HCT116 (cell line): ENCODE data around the gene PSMC2. TPM values are rescaled to one million over a fixed set of nuclear protein-coding genes. Genes with fewer than 3 reads are reported as not detected.

Experiments used
- ATAC-seq: fragments of 200-7000 bp; cut with Tn5 transposase; 2 replicates; pipeline ENCODE4 v1.9.1; 2020; ENCODE audit warnings: mild to moderate bottlenecking, moderate library complexity
- BruUV-seq: library from RNA; stranded (reverse); fragments of 400-500 nt; replicated peaks from 2 replicates; lab custom pipeline; 2021; lab: Mats Ljungman, UMichigan
- CTCF ChIA-PET: fragments of 300-600 bp; sonication (Branson Sonifier 250); formaldehyde crosslinking; loops from one replicate; lab custom pipeline; 2021; ENCODE audit warnings: antibody characterized with exemption; lab: Charles Lee
- POLR2A ChIA-PET: fragments of 300-600, 350-600 bp; sonication (Branson Sonifier 250); formaldehyde crosslinking; loops from one replicate; lab custom pipeline; 2021; ENCODE audit warnings: antibody characterized with exemption; lab: Charles Lee
- RAD21 ChIA-PET, 2 experiments: fragments of 300-600 bp; sonication (Branson Sonifier 250); formaldehyde crosslinking; loops; one replicate each; lab custom pipeline; 2023; ENCODE audit warnings: low total read pairs in 2 of 2; ENCODE audit not compliant: uncharacterized antibody in 2 of 2, unreplicated experiment in 2 of 2, low non-redundant PET in 1 of 2; lab: Charles Lee
- DNase-seq: peaks from one replicate; pipeline ENCODE4 v3.0.0-alpha.2; 2010; ENCODE audit warnings: low read depth, low spot score
- H2AFZ ChIP-seq: fragments of 200-600 bp; shearing (Covaris generic), sonication (generic); 2 replicates; pipeline ENCODE4 v1.6.1; 2017; ENCODE audit warnings: low read depth, mixed run types, mixed read lengths, antibody characterized with exemption, low read length; ENCODE audit not compliant: poor library complexity, severe bottlenecking
- H3K27ac ChIP-seq: 2 replicates; pipeline ENCODE4 v1.5.1; 2012; ENCODE audit warnings: low read depth, low read length
- H3K27me3 ChIP-seq: fragments of 200-600 bp; sonication (generic); 2 replicates; pipeline ENCODE4 v1.6.1; 2016; ENCODE audit warnings: mixed run types, low read length, mixed read lengths; ENCODE audit not compliant: insufficient read depth
- H3K36me3 ChIP-seq, 2 experiments: fragments of 200-500 bp in 1 of 2; fragments of 200-600 bp in 1 of 2; sonication (Bioruptor generic) in 1 of 2; sonication (generic) in 1 of 2; 2 replicates each; pipeline versions ENCODE4 v1.5.1 to v1.6.1; 2014 to 2016; ENCODE audit warnings: low read length in 2 of 2, inconsistent platforms in 1 of 2, mixed read lengths in 1 of 2, mixed run types in 1 of 2; ENCODE audit not compliant: insufficient read depth in 2 of 2, control insufficient read depth in 1 of 2
- H3K4me1 ChIP-seq, 2 experiments: fragments of 200-600 bp in 1 of 2; sonication (generic) in 1 of 2; 2 replicates each; pipeline versions ENCODE4 v1.5.1 to v1.6.1; 2012 to 2017; ENCODE audit warnings: low read length in 2 of 2, inconsistent platforms in 1 of 2, mild to moderate bottlenecking in 1 of 2, mixed read lengths in 1 of 2, mixed run types in 1 of 2, moderate library complexity in 1 of 2; ENCODE audit not compliant: insufficient read depth in 2 of 2, control insufficient read depth in 1 of 2
- H3K4me2 ChIP-seq: fragments of 200-600 bp; sonication (generic); 2 replicates; pipeline ENCODE4 v1.6.1; 2017; ENCODE audit warnings: mixed run types, low read length, mixed read lengths
- H3K4me3 ChIP-seq, 2 experiments: fragments of 200-600 bp in 1 of 2; sonication (generic) in 1 of 2; replicated peaks in 1 of 2; 2 replicates each; pipeline ENCODE4 v1.5.1; 2011 to 2016; ENCODE audit warnings: low read length in 2 of 2, control low read depth in 1 of 2, low read depth in 1 of 2, mild to moderate bottlenecking in 1 of 2, mixed read lengths in 1 of 2, mixed run types in 1 of 2
- H3K79me2 ChIP-seq: fragments of 200-600 bp; sonication (generic); 2 replicates; pipeline ENCODE4 v1.6.1; 2017; ENCODE audit warnings: mild to moderate bottlenecking, mixed run types, low read length, moderate library complexity, mixed read lengths; ENCODE audit not compliant: insufficient read depth
- H3K9ac ChIP-seq: fragments of 200-600 bp; sonication (generic); 2 replicates; pipeline ENCODE4 v1.6.1; 2016; ENCODE audit warnings: low read length, mixed read lengths
- H3K9me2 ChIP-seq: fragments of 200-600 bp; sonication (generic), shearing (Covaris generic); 2 replicates; pipeline ENCODE4 v1.6.1; 2017; ENCODE audit warnings: mixed run types, mild to moderate bottlenecking, moderate library complexity; ENCODE audit not compliant: insufficient read depth
- H3K9me3 ChIP-seq, 2 experiments: fragments of 200-500 bp in 1 of 2; fragments of 200-600 bp in 1 of 2; sonication (Bioruptor generic) in 1 of 2; sonication (generic) in 1 of 2; 2 replicates each; pipeline ENCODE4 v1.6.1; 2014 to 2017; ENCODE audit warnings: low read length in 2 of 2, mixed read lengths in 2 of 2, inconsistent platforms in 1 of 2, low read depth in 1 of 2, mild to moderate bottlenecking in 1 of 2, mixed run types in 1 of 2, moderate library complexity in 1 of 2; ENCODE audit not compliant: control insufficient read depth in 1 of 2, insufficient read depth in 1 of 2
- H4K20me1 ChIP-seq: fragments of 200-600 bp; sonication (generic), shearing (Covaris generic); 2 replicates; pipeline ENCODE4 v1.6.1; 2017; ENCODE audit warnings: mixed run types, mild to moderate bottlenecking, moderate library complexity; ENCODE audit not compliant: insufficient read depth
- ATF3 ChIP-seq: IDR thresholded peaks from 2 replicates; pipeline ENCODE4 v1.6.1; 2012
- CBX3 ChIP-seq: IDR thresholded peaks from 2 replicates; pipeline ENCODE4 v1.6.1; 2012; ENCODE audit warnings: low read depth
- CTCF ChIP-seq, 3 experiments: fragments of 200-600 bp in 1 of 3; sonication (generic) in 1 of 3; IDR thresholded peaks in 2 of 3; conservative IDR thresholded peaks in 1 of 3; 2 replicates each; pipeline ENCODE4 v1.5.1; 2012 to 2017; ENCODE audit warnings: low read depth in 2 of 3, low read length in 2 of 3, antibody characterized with exemption in 1 of 3, borderline replicate concordance in 1 of 3, control low read depth in 1 of 3, mild to moderate bottlenecking in 1 of 3, mixed read lengths in 1 of 3, mixed run types in 1 of 3, moderate library complexity in 1 of 3; ENCODE audit not compliant: insufficient read depth in 1 of 3
- JUND ChIP-seq: IDR thresholded peaks from 2 replicates; pipeline ENCODE4 v1.6.1; 2012
- MAX ChIP-seq: IDR thresholded peaks from 2 replicates; pipeline ENCODE4 v1.6.1; 2012
- POLR2AphosphoS5 ChIP-seq: IDR thresholded peaks from 2 replicates; pipeline ENCODE4 v1.6.1; 2011; ENCODE audit warnings: mild to moderate bottlenecking, low read depth, low read length, moderate library complexity
- SIN3A ChIP-seq: IDR thresholded peaks from 2 replicates; pipeline ENCODE4 v1.6.1; 2012; ENCODE audit warnings: low read depth
- SP1 ChIP-seq: IDR thresholded peaks from 2 replicates; pipeline ENCODE4 v1.6.1; 2012; ENCODE audit warnings: low read depth
- TCF7L2 ChIP-seq: IDR thresholded peaks from 2 replicates; pipeline ENCODE4 v1.7.0; 2011; ENCODE audit warnings: borderline replicate concordance, inconsistent platforms; ENCODE audit not compliant: insufficient read depth, insufficient read length; ENCODE audit errors: extremely low read depth
- YY1 ChIP-seq: IDR thresholded peaks from 2 replicates; pipeline ENCODE4 v1.6.1; 2011; ENCODE audit warnings: low read length, low read depth, moderate library complexity, mild to moderate bottlenecking; ENCODE audit not compliant: insufficient replicate concordance; ENCODE audit errors: extremely low read depth
- ZFX ChIP-seq: fragments of 450-650 bp; IDR thresholded peaks from 2 replicates; pipeline ENCODE4 v1.6.1; 2017
- ZNF274 ChIP-seq: fragments of 200-500 bp; sonication (Bioruptor generic); IDR thresholded peaks from 2 replicates; pipeline ENCODE4 v1.6.1; 2014; ENCODE audit warnings: mild to moderate bottlenecking, low read depth, low read length, inconsistent platforms
- intact Hi-C: fragments of 100-400 bp; cut with micrococcal nuclease; formaldehyde crosslinking; loops from 2 replicates; pipeline ENCODE4 v1.10.0; 2022
- total RNA-seq: library from RNA; stranded (reverse); gene quantifications from one replicate; pipeline ENCODE4 v1.2.1, GENCODE V29; 2021; ENCODE audit not compliant: unreplicated experiment
- TF ChIP-seq, protein P1 (sequence below): IDR thresholded peaks from 2 replicates; pipeline ENCODE4 v1.6.1; 2011; ENCODE audit warnings: mild to moderate bottlenecking, low read length, moderate library complexity; ENCODE audit not compliant: insufficient replicate concordance; ENCODE audit errors: extremely low read depth

Gene PSMC2
- total RNA-seq, 1 experiment from 2014 or later: 121 TPM

- H3K36me3 ChIP-seq: peaks cover 60 to 84% of the 10 kb centered on the region in 2 experiments
- BruUV-seq: no TSS peak
- no peak for ATAC-seq
These were observed 31.0 kb upstream of the PSMC2 start for GRCh38 chr7:103316380-103316941.

More at GRCh38 chr7:103316380-103316941, 31.0 kb upstream of the PSMC2 start:
- Histone ChIP-seq H3K79me2 (peaks cover 50% of the 10 kb centered on the region; the same call in 1 of the 2 replicates), H3K27me3 (no peaks in the 10 kb centered on the region), H3K9ac (no peak overlapping the region), H4K20me1 (peaks cover 12% of the 10 kb centered on the region; the same call in 1 of the 2 replicates), H3K27ac (no peak overlapping the region), H3K4me3 (no peak overlapping the region), H2AFZ (no peak overlapping the region), H3K9me2 (no peaks in the 10 kb centered on the region), H3K4me2 (no peak overlapping the region), H3K4me1 (no peaks in the 10 kb centered on the region)
- ChIA-PET RAD21 (no interaction called here), CTCF (no interaction called here), POLR2A (no interaction called here)
- DNase-seq: no peak
- intact Hi-C loops: no loop called here
- TF ChIP-seq ZFX (no peak), TCF7L2 (no peak), CTCF (IDR thresholded peaks at IDR 0.05 in 2 of 3, conservative IDR thresholded peaks at IDR 0.05 in 1 of 3; ENCODE audit: borderline replicate concordance in 1 of 3, insufficient read depth in 1 of 3, low read depth in 2 of 3, low read length in 2 of 3) (no peak), ZNF274 (no peak), POLR2AphosphoS5 (no peak), MAX (no peak), SIN3A (no peak), YY1 (no peak), JUND (no peak), SP1 (no peak), CBX3 (no peak), ATF3 (no peak)
- TF ChIP-seq, protein P1, sequence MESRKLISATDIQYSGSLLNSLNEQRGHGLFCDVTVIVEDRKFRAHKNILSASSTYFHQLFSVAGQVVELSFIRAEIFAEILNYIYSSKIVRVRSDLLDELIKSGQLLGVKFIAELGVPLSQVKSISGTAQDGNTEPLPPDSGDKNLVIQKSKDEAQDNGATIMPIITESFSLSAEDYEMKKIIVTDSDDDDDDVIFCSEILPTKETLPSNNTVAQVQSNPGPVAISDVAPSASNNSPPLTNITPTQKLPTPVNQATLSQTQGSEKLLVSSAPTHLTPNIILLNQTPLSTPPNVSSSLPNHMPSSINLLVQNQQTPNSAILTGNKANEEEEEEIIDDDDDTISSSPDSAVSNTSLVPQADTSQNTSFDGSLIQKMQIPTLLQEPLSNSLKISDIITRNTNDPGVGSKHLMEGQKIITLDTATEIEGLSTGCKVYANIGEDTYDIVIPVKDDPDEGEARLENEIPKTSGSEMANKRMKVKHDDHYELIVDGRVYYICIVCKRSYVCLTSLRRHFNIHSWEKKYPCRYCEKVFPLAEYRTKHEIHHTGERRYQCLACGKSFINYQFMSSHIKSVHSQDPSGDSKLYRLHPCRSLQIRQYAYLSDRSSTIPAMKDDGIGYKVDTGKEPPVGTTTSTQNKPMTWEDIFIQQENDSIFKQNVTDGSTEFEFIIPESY: no peak
- TF ChIP-seq, all 23 proteins: peak for 0
- H3K9me3 ChIP-seq: no peaks in the 10 kb centered on the region
